MM.1S (cell line): Measurements from ENCODE around the gene FBXO17.

Experiments
- CTCF ChIP-seq: fragments of 300-600 bp; sonication (generic); IDR thresholded peaks from 2 replicates; pipeline ENCODE4 v1.5.1; 2016; ENCODE audit warnings: antibody characterized with exemption, low read length, mixed read lengths
- EZH2phosphoT487 ChIP-seq: fragments of 300-600 bp; sonication (generic); IDR thresholded peaks from 2 replicates; pipeline ENCODE4 v1.6.1; 2018; ENCODE audit warnings: antibody characterized with exemption, low read length

- TF ChIP-seq CTCF (no peak), EZH2phosphoT487 (no peak)
These were observed 21.9 kb downstream of the FBXO17 start for GRCh38 chr19:38953677-38954076.
